Lower leg skin (tissue), 3 donors: ENCODE data around the gene PSENEN.

Experiments used
- POLR2A ChIP-seq, 2 donors: fragments of 450-650 bp; IDR thresholded peaks; one replicate each; pipeline ENCODE4 v1.6.1; 2016 to 2017; ENCODE audit warnings: antibody characterized with exemption in 2 of 2, mild to moderate bottlenecking in 1 of 2, moderate library complexity in 1 of 2
- TF ChIP-seq, protein P1 (sequence below), 3 donors: fragments of 450-650 bp; IDR thresholded peaks; one replicate each; pipeline ENCODE4 v1.5.1; 2016; ENCODE audit warnings: antibody characterized with exemption in 3 of 3, mild to moderate bottlenecking in 3 of 3, moderate library complexity in 2 of 3

DNA sequence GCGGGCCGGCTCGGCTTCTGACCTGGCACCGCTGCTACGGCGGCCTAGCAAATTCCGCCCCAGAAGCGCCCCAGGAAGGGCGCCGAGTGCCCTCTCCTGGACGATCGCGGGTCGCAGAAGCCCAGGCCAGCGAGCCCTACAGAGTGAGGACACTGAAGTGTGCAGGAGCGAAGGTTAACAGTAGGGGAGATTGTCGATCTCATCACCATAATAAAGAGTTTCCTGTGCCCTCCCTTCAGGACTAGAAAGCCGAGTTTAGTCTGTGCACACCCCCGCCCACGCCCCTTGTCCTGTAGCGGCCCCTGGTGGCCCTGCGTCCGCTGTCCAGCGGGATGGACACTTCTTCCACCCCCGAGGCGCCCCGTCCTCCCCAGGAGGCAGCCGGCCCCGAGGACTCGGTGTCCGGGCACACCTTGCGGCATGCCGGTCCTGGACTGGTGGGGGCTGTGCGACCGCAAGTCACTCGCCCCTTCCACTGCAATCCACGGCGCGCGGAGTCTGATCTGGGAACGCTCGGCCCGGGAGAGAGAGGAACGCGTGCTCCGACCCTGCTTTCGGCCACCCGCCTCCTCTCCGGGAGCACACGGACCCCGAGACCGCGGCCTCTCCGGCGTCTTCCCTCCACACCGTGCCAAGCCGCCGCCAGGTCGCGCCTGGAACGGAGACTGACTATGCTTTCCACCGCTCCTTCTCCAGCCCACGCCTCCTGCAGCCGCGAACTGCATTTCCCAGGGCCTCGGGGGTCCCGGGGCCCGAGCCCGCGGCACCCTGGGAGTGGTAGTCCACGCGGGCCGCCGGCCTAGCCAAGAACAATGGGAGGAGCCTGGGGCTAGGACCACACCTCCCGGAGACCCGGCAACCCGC, 28.4 kb upstream of the PSENEN start:
- TF ChIP-seq, protein P1, sequence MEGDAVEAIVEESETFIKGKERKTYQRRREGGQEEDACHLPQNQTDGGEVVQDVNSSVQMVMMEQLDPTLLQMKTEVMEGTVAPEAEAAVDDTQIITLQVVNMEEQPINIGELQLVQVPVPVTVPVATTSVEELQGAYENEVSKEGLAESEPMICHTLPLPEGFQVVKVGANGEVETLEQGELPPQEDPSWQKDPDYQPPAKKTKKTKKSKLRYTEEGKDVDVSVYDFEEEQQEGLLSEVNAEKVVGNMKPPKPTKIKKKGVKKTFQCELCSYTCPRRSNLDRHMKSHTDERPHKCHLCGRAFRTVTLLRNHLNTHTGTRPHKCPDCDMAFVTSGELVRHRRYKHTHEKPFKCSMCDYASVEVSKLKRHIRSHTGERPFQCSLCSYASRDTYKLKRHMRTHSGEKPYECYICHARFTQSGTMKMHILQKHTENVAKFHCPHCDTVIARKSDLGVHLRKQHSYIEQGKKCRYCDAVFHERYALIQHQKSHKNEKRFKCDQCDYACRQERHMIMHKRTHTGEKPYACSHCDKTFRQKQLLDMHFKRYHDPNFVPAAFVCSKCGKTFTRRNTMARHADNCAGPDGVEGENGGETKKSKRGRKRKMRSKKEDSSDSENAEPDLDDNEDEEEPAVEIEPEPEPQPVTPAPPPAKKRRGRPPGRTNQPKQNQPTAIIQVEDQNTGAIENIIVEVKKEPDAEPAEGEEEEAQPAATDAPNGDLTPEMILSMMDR (IDR thresholded peaks at IDR 0.05) = peak in 1 of 3 donors; percentile 84
- TF ChIP-seq POLR2A (IDR thresholded peaks at IDR 0.05) = no peak
